ENCODE results near the gene EYS.

Gene EYS

DNA sequence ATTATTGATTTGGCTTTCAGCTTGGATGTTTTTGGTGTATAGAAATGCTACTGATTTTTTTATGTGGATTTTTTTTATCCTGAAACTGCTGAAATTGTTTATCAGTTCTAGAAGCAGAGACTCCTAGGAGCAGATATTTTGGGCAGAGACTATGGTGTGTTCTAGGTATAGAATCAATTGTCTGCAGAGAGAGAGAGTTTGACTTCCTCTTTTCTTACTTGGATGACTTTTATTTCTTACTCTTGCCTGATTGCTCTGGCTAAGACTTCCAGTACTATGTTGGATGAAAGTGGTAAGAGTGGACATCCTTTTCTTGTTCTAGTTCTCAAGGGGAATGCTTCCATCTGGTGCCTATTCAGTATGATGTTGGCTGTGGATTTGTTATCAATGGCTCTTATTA is 1700.8 kb downstream of the EYS start:
- Histone ChIP-seq H3K27me3 (ENCODE audit: control insufficient read depth, insufficient read depth, low read length) (no peaks in the 10 kb centered on the region), H3K4me3 (ENCODE audit: low read depth, low read length) (no peak overlapping the region), H3K9ac (no peak overlapping the region), H3K4me2 (ENCODE audit: low read length) (no peak overlapping the region), H3K36me3 (ENCODE audit: control insufficient read depth, insufficient read depth, low read length) (no peaks in the 10 kb centered on the region), H3K27ac (no peak overlapping the region), H3K9me3 (ENCODE audit: control insufficient read depth, low read length) (no peaks in the 10 kb centered on the region), H3K4me1 (no peaks in the 10 kb centered on the region), H2AFZ (no peak overlapping the region), H3K79me2 (no peaks in the 10 kb centered on the region)
- TF ChIP-seq, protein P1, sequence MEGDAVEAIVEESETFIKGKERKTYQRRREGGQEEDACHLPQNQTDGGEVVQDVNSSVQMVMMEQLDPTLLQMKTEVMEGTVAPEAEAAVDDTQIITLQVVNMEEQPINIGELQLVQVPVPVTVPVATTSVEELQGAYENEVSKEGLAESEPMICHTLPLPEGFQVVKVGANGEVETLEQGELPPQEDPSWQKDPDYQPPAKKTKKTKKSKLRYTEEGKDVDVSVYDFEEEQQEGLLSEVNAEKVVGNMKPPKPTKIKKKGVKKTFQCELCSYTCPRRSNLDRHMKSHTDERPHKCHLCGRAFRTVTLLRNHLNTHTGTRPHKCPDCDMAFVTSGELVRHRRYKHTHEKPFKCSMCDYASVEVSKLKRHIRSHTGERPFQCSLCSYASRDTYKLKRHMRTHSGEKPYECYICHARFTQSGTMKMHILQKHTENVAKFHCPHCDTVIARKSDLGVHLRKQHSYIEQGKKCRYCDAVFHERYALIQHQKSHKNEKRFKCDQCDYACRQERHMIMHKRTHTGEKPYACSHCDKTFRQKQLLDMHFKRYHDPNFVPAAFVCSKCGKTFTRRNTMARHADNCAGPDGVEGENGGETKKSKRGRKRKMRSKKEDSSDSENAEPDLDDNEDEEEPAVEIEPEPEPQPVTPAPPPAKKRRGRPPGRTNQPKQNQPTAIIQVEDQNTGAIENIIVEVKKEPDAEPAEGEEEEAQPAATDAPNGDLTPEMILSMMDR (IDR thresholded peaks at IDR 0.05): no peak

DNA sequence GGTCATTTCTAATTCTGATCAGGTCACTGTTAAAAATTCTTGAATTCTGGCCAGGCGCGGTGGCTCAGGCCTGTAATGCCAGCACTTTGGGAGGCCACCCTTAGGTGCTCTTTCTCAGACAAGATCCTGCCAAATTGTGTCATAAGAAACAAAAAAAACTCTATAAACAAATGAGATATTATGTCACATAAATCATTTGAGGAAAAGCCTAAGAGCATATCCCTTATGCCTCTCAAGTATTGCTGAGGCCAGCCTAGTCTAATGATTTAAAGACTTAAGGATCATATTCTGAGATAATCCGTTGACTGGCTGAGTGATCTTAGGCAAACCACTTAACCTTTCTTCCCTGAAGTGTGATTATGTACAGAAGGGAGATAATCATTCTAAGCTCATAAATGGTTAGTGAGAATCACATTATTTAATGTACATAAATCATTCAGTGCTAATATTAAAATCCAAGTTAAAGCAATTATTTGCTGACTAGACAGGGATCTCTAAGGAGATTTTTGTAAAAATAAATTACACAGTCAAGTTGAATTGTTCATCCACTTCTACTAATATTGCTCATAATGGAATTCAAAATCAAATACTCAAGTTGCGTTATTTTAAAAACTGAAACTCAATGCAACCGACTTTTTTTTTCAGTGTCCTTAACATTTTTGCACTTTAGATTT is 1706.1 kb downstream of the EYS start:
- H3K9me3 ChIP-seq (ENCODE audit: control insufficient read depth, low read length): no peaks in the 10 kb centered on the region
- no peak overlapping the region for H3K4me3 ChIP-seq (ENCODE audit: low read depth, low read length)
- H3K36me3 ChIP-seq (ENCODE audit: control insufficient read depth, insufficient read depth, low read length): no peaks in the 10 kb centered on the region
- no peaks in the 10 kb centered on the region for H3K79me2 ChIP-seq
- no peak overlapping the region for H3K27ac ChIP-seq
- H3K4me2 ChIP-seq (ENCODE audit: low read length): no peak overlapping the region
- no peaks in the 10 kb centered on the region for H3K27me3 ChIP-seq (ENCODE audit: control insufficient read depth, insufficient read depth, low read length)
- no peak overlapping the region for H3K9ac ChIP-seq
- no peaks in the 10 kb centered on the region for H3K4me1 ChIP-seq
- TF ChIP-seq, protein P1 (IDR thresholded peaks at IDR 0.05): no peak
- no peak overlapping the region for H2AFZ ChIP-seq

DNA sequence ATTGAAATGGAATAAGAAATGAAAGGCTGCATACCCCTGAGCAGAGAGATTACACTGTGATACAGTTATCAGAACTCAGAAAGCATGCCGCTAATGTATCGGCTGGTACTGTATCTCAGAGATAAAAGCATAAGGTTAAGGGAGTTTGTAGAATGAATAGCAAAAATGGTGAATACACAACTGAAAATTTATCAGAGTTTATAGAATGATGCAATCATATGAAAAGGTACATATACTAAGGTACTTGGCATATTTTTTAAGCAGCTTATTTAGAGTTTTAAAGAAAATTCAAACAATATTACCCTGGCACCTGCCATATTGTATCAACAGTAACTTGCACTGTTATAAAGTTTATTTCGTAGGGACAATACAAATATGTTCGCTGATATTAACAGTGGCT is 1707.4 kb downstream of the EYS start:
- Histone ChIP-seq H3K27ac (no peak overlapping the region), H3K4me2 (ENCODE audit: low read length) (no peak overlapping the region), H3K79me2 (no peaks in the 10 kb centered on the region), H3K27me3 (ENCODE audit: control insufficient read depth, insufficient read depth, low read length) (no peaks in the 10 kb centered on the region), H3K36me3 (ENCODE audit: control insufficient read depth, insufficient read depth, low read length) (no peaks in the 10 kb centered on the region), H2AFZ (no peak overlapping the region), H3K4me1 (no peaks in the 10 kb centered on the region), H3K9ac (no peak overlapping the region), H3K9me3 (ENCODE audit: control insufficient read depth, low read length) (no peaks in the 10 kb centered on the region), H3K4me3 (ENCODE audit: low read depth, low read length) (no peak overlapping the region)
- TF ChIP-seq, protein P1 (IDR thresholded peaks at IDR 0.05): no peak

DNA sequence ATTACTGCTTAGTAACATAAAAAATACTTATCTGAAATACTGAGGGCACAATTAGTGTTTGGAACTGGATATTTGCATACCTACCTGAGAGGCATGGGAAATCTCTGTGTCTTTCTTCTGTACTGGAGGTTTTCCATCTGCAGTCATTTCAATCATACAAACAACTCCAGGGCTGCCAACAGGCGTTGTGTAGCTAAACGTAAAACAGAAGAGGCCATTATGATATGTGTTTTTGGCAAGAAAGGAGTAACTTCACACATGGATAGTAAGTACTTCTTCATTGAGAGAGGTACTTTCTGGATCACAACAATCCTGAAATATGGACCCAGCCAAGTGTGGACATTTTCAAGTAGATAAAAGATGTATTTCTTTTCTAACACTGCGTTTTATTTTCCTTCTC is 1708.0 kb downstream of the EYS start:
- TF ChIP-seq, protein P1 (IDR thresholded peaks at IDR 0.05): no peak

DNA sequence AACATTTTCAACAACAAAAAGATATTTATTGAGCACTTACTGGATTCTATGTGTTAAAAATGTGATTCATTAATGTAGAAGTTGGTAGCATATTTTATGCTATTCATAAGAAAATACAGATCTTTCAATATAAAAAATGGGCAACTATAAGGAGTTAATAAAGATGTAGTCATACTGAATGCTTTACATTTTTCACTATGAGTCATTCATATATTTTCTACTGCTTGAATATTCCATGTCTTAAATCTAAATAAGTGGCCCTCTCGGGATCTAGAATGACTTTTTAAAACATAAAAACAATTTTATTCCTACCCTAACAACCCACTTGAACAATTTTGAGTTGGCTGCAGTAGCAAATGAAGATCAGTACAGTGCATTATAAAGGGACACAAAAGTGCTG is 1709.3 kb downstream of the EYS start:
- no peak overlapping the region for H2AFZ ChIP-seq
- no peaks in the 10 kb centered on the region for H3K36me3 ChIP-seq (ENCODE audit: control insufficient read depth, insufficient read depth, low read length)
- H3K79me2 ChIP-seq: no peaks in the 10 kb centered on the region
- H3K9me3 ChIP-seq (ENCODE audit: control insufficient read depth, low read length): no peaks in the 10 kb centered on the region
- no peak overlapping the region for H3K4me3 ChIP-seq (ENCODE audit: low read depth, low read length)
- TF ChIP-seq, protein P1 (IDR thresholded peaks at IDR 0.05): no peak
- no peaks in the 10 kb centered on the region for H3K4me1 ChIP-seq
- no peaks in the 10 kb centered on the region for H3K27me3 ChIP-seq (ENCODE audit: control insufficient read depth, insufficient read depth, low read length)
- H3K27ac ChIP-seq: no peak overlapping the region
- H3K9ac ChIP-seq: no peak overlapping the region
- no peak overlapping the region for H3K4me2 ChIP-seq (ENCODE audit: low read length)

More for the DNA sequence above, 1708.0 kb downstream of the EYS start:
- Histone ChIP-seq H3K27me3 (ENCODE audit: control insufficient read depth, insufficient read depth, low read length) (no peaks in the 10 kb centered on the region), H3K4me3 (ENCODE audit: low read depth, low read length) (no peak overlapping the region), H3K27ac (no peak overlapping the region), H3K9me3 (ENCODE audit: control insufficient read depth, low read length) (no peaks in the 10 kb centered on the region), H3K36me3 (ENCODE audit: control insufficient read depth, insufficient read depth, low read length) (no peaks in the 10 kb centered on the region), H3K9ac (no peak overlapping the region), H3K79me2 (no peaks in the 10 kb centered on the region), H2AFZ (no peak overlapping the region), H3K4me1 (no peaks in the 10 kb centered on the region), H3K4me2 (ENCODE audit: low read length) (no peak overlapping the region)

Measured in parathyroid adenoma (tissue), 2 donors.